GM04503 (cell line): ENCODE results near the gene ZNF445.
"Not testable (repeated sequence)": the region's sequence is repeated elsewhere in the genome, so short reads cannot be mapped to it uniquely, and the experiment has no call there.

Experiments
- DNase-seq: peaks from one replicate; pipeline ENCODE4 v3.0.0-alpha.2; 2012; ENCODE audit warnings: low read depth

The ZNF445 gene

GRCh38 chr3:44398853-44399252 is 78.6 kb downstream of the ZNF445 start:
- DNase-seq: no peak

- DNase-seq: not testable (repeated sequence)
Measured at GRCh38 chr3:44398271-44398670, 79.2 kb downstream of the ZNF445 start.

GRCh38 chr3:44396200-44397171 is 81.0 kb downstream of the ZNF445 start:
- no peak for DNase-seq

GRCh38 chr3:44395714-44396113 is 81.8 kb downstream of the ZNF445 start:
- DNase-seq: no peak

GRCh38 chr3:44392489-44392888 is 85.0 kb downstream of the ZNF445 start:
- no peak for DNase-seq

GRCh38 chr3:44387404-44387803 is 90.1 kb downstream of the ZNF445 start:
- DNase-seq: no peak
